GM12864 (cell line): ENCODE data around the gene TMEM38A.
A peak's percentile ranks its signal among the peaks of the same experiment; 100 is the strongest.
"Not testable (repeated sequence)": the region's sequence is repeated elsewhere in the genome, so short reads cannot be mapped to it uniquely, and the experiment has no call there.

Experiments
- DNase-seq: peaks from one replicate; pipeline ENCODE4 v3.0.0-alpha.2; 2011; ENCODE audit warnings: low read depth
- H3K4me3 ChIP-seq: 2 replicates; pipeline ENCODE4 v1.5.1; 2011; ENCODE audit warnings: mild to moderate bottlenecking, low read depth, low read length, control low read depth
- TF ChIP-seq, protein P1 (sequence below): IDR thresholded peaks from 2 replicates; pipeline ENCODE4 v1.5.1; 2011; ENCODE audit warnings: low read depth, mild to moderate bottlenecking, moderate library complexity, low read length, control low read depth, inconsistent platforms; ENCODE audit errors: missing control alignments

The TMEM38A gene

DNA sequence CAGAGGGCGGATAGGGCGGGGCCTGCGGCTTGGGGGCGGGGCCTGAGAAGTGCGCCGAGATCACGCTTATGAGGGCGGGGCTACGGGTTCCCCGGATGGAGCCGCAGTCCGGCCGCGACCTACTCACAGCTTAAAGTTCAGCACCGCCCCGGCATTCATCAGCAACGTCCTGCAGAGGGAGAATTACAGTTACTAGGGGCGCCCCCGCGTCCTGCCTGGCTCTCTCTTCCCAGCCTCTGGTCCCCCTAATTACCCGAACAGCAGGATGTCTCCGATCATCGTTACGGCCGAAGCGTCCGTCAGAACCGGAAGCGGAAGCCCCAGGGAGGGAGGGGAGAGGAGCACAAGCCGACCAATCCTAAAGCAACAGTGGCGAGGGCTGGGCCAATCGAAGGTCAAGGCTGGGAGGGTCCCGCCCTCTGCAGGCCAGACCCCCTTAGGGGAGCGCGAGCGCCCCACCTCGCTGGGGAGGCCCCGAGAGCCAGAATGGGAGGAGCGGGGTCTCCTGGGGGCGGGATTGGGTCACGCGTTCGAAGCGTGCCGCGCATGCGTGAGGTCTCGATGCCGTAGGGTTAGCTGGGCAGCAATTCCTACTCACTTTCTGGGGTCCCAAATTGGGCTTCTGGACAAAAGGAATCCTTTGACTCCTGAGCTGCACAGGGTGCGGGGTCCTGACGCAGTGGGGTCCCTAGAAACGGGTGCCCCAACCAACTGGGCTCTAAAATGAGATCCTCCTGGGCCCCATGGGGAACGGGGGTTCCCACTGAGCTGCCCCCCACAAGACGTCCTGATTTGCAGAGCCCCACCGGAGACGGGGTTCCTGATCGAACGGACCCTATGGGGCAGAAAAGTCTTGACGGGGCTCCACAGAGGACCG lies 869 bp upstream of the TMEM38A start, which contains the start of gene SMIM7:
Gene SMIM7 (minus strand): TSS at position 313 of the 877 bp plus-strand sequence. CDS start 34 bp downstream, at position 279.
- peak within 1 kb of the TSS; percentile 70 for H3K4me3 ChIP-seq
- peak; percentile 97 for DNase-seq
- TF ChIP-seq, protein P1, sequence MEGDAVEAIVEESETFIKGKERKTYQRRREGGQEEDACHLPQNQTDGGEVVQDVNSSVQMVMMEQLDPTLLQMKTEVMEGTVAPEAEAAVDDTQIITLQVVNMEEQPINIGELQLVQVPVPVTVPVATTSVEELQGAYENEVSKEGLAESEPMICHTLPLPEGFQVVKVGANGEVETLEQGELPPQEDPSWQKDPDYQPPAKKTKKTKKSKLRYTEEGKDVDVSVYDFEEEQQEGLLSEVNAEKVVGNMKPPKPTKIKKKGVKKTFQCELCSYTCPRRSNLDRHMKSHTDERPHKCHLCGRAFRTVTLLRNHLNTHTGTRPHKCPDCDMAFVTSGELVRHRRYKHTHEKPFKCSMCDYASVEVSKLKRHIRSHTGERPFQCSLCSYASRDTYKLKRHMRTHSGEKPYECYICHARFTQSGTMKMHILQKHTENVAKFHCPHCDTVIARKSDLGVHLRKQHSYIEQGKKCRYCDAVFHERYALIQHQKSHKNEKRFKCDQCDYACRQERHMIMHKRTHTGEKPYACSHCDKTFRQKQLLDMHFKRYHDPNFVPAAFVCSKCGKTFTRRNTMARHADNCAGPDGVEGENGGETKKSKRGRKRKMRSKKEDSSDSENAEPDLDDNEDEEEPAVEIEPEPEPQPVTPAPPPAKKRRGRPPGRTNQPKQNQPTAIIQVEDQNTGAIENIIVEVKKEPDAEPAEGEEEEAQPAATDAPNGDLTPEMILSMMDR, result no peak

DNA sequence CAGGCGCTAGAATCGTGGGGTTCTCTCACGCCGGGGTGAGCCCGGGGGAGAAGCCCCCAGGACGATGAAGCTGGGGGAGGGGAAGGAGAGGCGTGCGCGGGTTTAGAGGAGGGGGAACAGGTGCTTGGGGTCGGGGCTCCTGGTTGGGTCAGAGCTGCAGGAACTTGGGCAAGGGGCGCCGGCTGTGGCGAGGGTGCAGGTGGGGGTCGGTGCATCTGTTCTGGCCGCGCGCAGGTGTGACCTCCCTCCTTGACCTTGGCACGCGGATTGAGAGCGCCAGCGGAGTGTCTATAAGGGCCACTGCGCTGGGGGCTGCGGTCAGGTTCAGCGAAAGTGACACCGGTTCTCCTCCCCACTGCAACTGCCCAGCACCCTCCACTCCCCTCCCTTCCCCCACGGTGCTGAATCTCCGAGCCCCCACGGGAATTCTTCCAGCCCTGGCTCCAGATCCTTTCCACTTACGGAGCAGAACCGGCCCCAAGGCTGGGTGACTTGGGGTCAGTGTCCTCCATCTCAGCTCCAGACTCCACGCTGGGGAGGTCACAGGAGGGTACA lies 618 bp downstream of the TMEM38A start:
- TF ChIP-seq, protein P1, result no peak
- peak overlapping the region; percentile 60 for H3K4me3 ChIP-seq
- DNase-seq, result peak; percentile 36

DNA sequence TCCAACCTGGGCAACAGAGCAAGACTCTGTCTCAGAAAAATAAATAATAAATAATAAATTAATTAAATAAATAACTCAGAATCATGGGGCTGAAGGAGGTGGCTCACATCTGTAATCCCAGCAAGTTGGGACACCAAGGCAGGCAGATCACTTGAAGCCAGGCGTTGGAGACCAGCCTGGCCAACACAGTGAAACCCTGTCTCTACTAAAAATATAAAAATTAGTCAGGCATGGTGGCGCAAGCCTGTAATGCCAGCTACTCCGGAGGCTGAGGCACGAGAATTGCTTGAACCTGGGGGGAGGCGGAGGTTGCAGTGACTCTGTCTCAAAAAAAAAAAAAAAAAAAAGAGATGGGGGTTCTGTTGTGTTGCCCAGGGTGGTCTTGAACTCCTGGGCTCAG lies 7.2 kb downstream of the TMEM38A start:
- TF ChIP-seq, protein P1, result no peak

DNA sequence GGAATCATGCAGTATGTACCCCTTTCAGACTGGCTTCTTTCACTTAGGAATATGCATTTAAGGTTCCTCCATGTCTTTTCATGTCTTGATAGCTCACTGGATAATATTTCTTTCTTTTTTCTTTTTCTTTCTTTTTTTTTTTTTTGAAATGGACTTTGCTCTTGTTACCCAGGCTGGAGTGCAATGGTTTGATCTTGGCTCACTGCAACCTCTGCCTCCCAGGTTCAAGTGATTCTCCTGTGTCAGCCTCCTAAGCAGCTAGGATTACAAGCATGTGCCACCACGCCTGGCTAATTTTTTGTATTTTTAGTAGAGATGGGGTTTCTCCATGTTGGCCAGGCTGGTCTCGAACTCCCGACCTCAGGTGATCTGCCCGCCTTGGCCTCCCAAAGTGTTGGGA lies 7.8 kb downstream of the TMEM38A start:
- DNase-seq, H3K4me3 ChIP-seq: not testable (repeated sequence)

More for the DNA sequence above, 7.2 kb downstream of the TMEM38A start:
- no peak overlapping the region for H3K4me3 ChIP-seq
- no peak for DNase-seq

DNA sequence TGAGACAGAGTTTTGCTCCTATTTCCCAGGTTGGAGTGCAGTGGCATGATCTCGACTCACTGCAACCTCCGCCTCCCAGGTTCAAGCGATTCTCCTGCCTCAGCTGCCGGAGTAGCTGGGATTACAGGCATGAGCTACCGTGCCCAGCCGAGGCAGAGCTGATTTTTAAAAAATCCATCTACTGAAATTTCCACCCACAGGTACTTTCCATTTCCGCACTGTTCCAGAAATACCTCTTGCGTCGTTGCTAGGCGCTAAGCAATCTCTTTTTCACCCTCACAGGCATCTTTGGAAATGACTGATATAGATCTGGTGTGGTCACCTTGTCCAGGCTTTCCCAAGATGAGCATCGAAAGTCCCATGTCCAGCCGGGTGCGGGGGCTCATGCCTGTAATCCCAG lies 9.4 kb downstream of the TMEM38A start:
- no peak overlapping the region for H3K4me3 ChIP-seq
- TF ChIP-seq, protein P1, result no peak
- DNase-seq, result no peak

DNA sequence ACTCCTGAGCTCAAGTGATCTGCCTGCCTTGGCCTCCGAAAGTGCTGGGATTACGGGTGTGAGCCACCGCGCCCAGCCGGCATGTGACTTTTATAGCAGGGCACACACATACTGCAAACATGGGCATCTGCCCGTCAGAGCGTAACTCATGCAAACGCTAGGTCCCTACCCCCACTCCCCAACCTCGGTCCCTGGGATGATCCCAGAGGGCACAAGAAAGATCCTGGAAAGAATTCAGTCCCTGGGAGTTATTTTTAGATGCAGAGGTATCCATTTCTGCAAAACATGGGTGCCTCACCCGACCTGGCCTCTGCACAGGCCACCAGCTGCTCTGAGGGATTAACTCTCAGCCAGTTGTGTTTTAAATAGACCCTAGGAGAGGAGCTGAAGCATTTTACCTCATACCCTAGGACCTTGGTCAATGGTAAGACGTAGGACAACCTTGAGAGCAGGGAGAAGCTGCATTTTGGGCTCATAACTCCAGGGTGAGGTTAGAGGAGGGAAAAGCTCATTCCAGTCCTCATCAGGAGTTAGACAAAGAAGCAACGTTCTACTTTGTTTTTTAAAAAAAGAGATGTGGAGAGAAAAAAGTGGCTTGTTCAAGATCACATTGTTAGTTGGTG lies 10.8 kb downstream of the TMEM38A start:
- H3K4me3 ChIP-seq, result no peak overlapping the region
- TF ChIP-seq, protein P1, result no peak
- DNase-seq, result no peak

DNA sequence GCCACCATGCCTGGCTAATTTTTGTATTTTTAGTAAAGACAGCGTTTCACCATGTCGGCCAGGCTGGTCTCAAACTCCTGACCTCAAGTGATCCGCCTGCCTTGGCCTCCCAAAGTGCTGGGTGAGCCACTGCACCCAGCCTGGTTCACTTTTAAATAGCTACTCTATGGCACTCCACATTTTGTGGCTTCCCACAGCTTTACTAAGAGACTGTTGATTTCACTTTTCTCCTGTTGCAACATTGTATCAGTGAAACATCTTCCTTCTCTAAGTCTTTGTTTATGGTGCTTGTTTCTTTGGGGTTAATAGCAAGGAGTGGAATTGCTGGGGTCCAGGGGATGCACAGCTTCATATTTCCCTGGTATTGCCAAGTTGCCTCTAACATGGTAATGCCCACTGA lies 12.3 kb downstream of the TMEM38A start:
- H3K4me3 ChIP-seq, result no peak overlapping the region
- TF ChIP-seq, protein P1, result no peak
- no peak for DNase-seq

DNA sequence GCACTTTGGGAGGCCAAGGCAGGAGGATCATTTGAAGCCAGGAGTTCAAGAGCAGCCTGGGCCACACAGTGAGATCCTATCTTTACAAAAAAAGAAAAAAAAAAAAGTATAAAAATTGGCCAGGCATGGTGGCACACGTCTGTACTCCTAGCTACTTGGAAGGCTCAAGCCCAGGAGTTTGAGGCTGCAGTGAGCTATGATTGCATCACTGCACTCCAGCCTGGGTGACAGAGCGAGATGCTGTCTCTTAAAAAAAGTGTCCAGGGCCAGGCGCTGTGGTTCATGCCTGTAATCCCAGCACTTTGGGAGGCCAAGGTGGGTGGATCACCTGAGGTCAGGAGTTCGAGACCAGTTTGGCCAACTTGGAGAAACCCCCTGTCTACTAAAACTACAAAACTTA lies 12.9 kb downstream of the TMEM38A start:
- H3K4me3 ChIP-seq, DNase-seq: not testable (repeated sequence)
